Measurements from ENCODE around the gene TGM2.

TGM2 gene

GRCh38 chr20:38203337-38203980 is 38.4 kb upstream of the TGM2 start:
- no peak for TF ChIP-seq CTCF (IDR thresholded peaks at IDR 0.05; ENCODE audit: borderline replicate concordance, insufficient read depth, low read depth, low read length)
- no peak overlapping the region for H3K4me3 ChIP-seq (ENCODE audit: low read depth, low read length)

DNA sequence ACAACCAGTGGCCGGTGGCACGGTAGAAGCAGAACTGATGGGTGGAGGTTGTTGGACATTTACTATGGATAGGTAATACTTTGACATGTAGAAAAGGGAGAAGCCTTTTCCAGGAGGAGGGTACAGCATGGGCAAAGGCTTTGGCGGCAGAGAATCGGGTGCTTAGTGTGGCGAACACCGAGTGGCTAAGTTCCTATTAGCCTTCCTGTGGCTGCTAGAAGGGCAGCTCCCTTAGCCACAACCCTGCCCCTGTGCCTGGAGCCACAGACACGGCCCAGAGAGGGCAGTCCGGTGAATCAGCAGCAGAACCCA is 37.9 kb upstream of the TGM2 start:
- no peak overlapping the region for H3K4me3 ChIP-seq (ENCODE audit: low read depth, low read length)
- TF ChIP-seq CTCF (IDR thresholded peaks at IDR 0.05; ENCODE audit: borderline replicate concordance, insufficient read depth, low read depth, low read length), result no peak

DNA sequence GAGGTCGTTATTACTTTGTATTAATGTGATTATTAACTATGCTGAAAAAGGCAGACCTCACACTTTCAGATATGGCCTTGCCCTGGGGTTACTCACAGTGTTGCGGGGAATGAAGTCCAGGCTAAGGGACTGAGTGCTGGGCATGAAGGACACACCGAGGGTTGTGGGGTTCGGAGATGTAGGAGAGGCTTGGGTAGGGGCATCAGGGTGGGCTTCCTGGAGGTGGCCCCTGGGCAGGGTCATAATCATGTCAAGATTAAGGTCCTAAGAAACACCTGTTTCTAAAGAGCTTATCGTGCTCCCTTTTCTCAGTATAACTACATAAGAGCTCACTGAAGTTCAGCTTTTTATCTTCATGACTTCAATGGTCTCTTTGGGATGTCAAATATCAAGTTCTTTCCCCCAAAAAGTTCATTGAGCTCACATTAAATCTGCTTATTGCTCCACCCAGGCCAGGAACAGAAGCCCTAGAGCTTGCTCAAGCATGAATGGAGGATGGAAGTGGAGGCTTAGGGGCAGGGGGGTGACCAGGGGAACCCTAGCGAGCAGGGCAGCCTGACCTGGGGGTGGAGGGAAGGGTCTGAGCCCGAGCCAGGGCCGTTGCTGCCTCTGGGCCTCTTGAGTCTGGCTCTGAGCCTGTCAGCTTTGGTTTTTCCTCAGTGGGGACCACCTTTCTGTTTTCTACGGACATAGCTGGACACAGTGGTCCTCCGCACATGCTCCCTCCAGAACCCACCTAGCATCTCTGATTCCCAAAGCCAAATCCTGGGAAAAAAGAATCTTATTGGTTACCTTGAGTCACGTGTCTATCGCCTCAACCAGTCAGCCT is 37.3 kb upstream of the TGM2 start:
- TF ChIP-seq CTCF (IDR thresholded peaks at IDR 0.05; ENCODE audit: borderline replicate concordance, insufficient read depth, low read depth, low read length), result no peak

DNA sequence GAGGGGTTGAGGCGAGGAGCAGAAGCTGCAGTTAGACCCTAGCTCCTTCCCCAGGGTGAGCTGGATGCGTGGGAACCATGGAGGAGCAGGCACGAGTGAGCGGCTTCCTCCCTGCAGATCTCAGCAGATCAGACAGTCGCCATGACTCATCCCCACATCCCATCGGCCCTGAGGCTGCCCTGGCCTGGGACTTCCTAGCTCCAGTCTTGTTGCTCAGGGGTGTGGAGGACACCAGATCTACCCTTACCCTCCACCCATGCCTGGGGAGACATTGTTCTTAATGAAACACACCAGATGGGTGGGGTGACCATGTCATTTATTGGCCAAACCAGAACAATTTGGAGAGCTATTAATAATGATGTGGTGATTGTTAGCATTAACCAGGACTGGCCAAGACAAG is 36.3 kb upstream of the TGM2 start:
- H3K4me3 ChIP-seq (ENCODE audit: low read depth, low read length), result no peak overlapping the region
- no peak for TF ChIP-seq CTCF (IDR thresholded peaks at IDR 0.05; ENCODE audit: borderline replicate concordance, insufficient read depth, low read depth, low read length)

More for the DNA sequence above, 37.3 kb upstream of the TGM2 start:
- no peak overlapping the region for H3K4me3 ChIP-seq (ENCODE audit: low read depth, low read length)

DNA sequence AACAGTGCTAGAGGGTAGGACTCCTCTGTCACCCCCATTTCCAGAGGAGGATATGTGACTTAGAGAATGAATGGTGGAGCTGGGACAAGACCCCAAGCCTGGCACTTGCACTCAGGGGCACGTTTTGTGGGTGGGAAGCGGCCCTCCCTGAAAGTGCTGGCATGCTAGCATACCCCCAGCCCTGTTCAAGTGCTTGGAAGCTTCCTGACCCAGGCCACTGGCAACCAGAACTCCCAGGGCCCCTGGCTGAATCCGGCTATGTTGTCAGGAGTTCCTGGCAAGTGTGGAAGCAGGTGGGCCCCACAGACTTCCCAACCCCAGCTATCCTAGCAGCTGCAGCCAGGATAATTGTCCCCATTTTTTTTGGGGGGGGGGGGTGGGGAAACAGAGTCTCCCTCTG is 35.6 kb upstream of the TGM2 start:
- no peak overlapping the region for H3K4me3 ChIP-seq (ENCODE audit: low read depth, low read length)
- no peak for TF ChIP-seq CTCF (IDR thresholded peaks at IDR 0.05; ENCODE audit: borderline replicate concordance, insufficient read depth, low read depth, low read length)

- no peak overlapping the region for H3K4me3 ChIP-seq (ENCODE audit: low read depth, low read length)
- no peak for TF ChIP-seq CTCF (IDR thresholded peaks at IDR 0.05; ENCODE audit: borderline replicate concordance, insufficient read depth, low read depth, low read length)
Observed at GRCh38 chr20:38199501-38200390, 34.7 kb upstream of the TGM2 start.

All from GM12875 (cell line).